ENCODE measurements around the gene PREX1. TPM values are rescaled to one million over a fixed set of nuclear protein-coding genes. Genes with fewer than 3 reads are reported as not detected.

Gene PREX1
- total and polyA plus RNA-seq, 2 donors (not counting 3 experiments of a cell fraction or from before 2014, with no cell fraction given) = 51.3 to 72.9 TPM

- FAIRE-seq = no peak
- H3K27me3 ChIP-seq (ENCODE audit: control insufficient read depth in 2 of 2, insufficient read depth in 2 of 2, low read length in 2 of 2) = no peaks in the 10 kb centered on the region
- H3K36me3 ChIP-seq (ENCODE audit: control insufficient read depth in 2 of 2, extremely low read depth in 1 of 2, insufficient read depth in 2 of 2, low read length in 2 of 2) = peaks cover 0 to 8% of the 10 kb centered on the region in 2 experiments
- no peak overlapping the region for H3K4me2 ChIP-seq (ENCODE audit: insufficient read depth, low read length)
- no peaks in the 10 kb centered on the region for H3K9me3 ChIP-seq (replicated peaks; ENCODE audit: control insufficient read depth, insufficient read depth, low read length)
- peaks cover 97% of the 10 kb centered on the region for H3K79me2 ChIP-seq (ENCODE audit: control insufficient read depth, insufficient read depth, low read length)
- no peak overlapping the region for H3K9ac ChIP-seq (replicated peaks; ENCODE audit: extremely low read depth, insufficient read depth, low read length)
- TF ChIP-seq GATA2 (IDR thresholded peaks at IDR 0.05; ENCODE audit: insufficient read depth, insufficient read length, low read depth, low read length) = no peak
- no peak for TF ChIP-seq FOS (IDR thresholded peaks at IDR 0.05; ENCODE audit: borderline replicate concordance, insufficient read depth, low read length)
- no peak for TF ChIP-seq POLR2A (IDR thresholded peaks at IDR 0.05; ENCODE audit: low read depth, low read length)
- TF ChIP-seq, protein P1, sequence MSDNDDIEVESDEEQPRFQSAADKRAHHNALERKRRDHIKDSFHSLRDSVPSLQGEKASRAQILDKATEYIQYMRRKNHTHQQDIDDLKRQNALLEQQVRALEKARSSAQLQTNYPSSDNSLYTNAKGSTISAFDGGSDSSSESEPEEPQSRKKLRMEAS (IDR thresholded peaks at IDR 0.05; ENCODE audit: insufficient read depth, insufficient read length) = no peak
- no peak for TF ChIP-seq POLR2AphosphoS5 (IDR thresholded peaks at IDR 0.05; ENCODE audit: insufficient read depth, low read depth, low read length)
- TF ChIP-seq, protein P2, sequence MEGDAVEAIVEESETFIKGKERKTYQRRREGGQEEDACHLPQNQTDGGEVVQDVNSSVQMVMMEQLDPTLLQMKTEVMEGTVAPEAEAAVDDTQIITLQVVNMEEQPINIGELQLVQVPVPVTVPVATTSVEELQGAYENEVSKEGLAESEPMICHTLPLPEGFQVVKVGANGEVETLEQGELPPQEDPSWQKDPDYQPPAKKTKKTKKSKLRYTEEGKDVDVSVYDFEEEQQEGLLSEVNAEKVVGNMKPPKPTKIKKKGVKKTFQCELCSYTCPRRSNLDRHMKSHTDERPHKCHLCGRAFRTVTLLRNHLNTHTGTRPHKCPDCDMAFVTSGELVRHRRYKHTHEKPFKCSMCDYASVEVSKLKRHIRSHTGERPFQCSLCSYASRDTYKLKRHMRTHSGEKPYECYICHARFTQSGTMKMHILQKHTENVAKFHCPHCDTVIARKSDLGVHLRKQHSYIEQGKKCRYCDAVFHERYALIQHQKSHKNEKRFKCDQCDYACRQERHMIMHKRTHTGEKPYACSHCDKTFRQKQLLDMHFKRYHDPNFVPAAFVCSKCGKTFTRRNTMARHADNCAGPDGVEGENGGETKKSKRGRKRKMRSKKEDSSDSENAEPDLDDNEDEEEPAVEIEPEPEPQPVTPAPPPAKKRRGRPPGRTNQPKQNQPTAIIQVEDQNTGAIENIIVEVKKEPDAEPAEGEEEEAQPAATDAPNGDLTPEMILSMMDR (IDR thresholded peaks at IDR 0.05; ENCODE audit: extremely low read depth in 1 of 2, insufficient read depth in 1 of 2, low read depth in 1 of 2, low read length in 2 of 2) = no peak
- TF ChIP-seq EZH2 (IDR thresholded peaks at IDR 0.05; ENCODE audit: borderline replicate concordance, low read depth, low read length, severe bottlenecking) = no peak
- H3K27ac ChIP-seq (ENCODE audit: insufficient read depth, low read depth, low read length) = no peak overlapping the region
- H4K20me1 ChIP-seq (replicated peaks; ENCODE audit: control insufficient read depth, extremely low read depth, insufficient read depth, low read length) = no peaks in the 10 kb centered on the region
- no peak overlapping the region for H2AFZ ChIP-seq (ENCODE audit: low read depth, low read length)
- H3K4me1 ChIP-seq (ENCODE audit: control insufficient read depth, extremely low read depth, insufficient read depth, low read length) = peaks cover 33% of the 10 kb centered on the region
- POLR2A ChIA-PET = no interaction called here
- intact Hi-C loops (cut with micrococcal nuclease) (no loop called here), dilution Hi-C loops (cut with MboI; ENCODE audit: extremely low pct_ligation_motif_present, low sequenced_read_pairs) (no loop called here)
- no TSS peak for BruUV-seq (replicated peaks)
- H3K9me1 ChIP-seq (replicated peaks; ENCODE audit: control insufficient read depth, extremely low read depth, insufficient read depth, low read length) = no peaks in the 10 kb centered on the region
- H3K4me3 ChIP-seq (replicated peaks in 1 of 3; ENCODE audit: insufficient read depth in 1 of 3, low read depth in 1 of 3, low read length in 3 of 3) = no peak overlapping the region
- no peak for DNase-seq (ENCODE audit: low read depth, low spot score)
- CTCF ChIA-PET = no interaction called here
These were observed 12.3 kb downstream of the PREX1 start for GRCh38 chr20:48815537-48815936.
